ENCODE measurements around the gene TRIM49C.
"Not testable (repeated sequence)": the region's sequence is repeated elsewhere in the genome, so short reads cannot be mapped to it uniquely, and the experiment has no call there.

The TRIM49C gene

DNA sequence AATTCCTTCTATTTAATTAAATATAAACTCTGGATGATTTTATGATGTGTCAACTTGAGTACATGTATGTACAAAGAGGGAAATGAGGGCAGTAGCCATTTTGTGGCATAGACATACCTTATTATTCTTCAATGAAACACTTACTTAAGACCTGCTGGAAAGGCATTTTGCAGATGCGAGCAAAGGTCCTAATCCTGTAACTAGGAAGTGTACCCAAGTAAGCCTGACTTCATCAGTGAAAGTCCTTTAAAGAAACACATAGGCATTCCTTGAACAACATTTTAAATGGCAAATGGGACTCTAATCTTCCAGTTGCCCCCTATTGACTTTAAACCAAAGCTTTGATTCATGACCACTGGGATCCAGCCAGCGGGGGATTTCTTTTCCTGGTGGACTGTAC, at the start of gene TRIM49C:
TSS of gene TRIM49C (plus strand) at position 301 of the 400 bp plus-strand sequence. CDS start 4,106 bp downstream, outside the sequence.
- DNase-seq; in situ Hi-C loops (cut with MboI; ENCODE audit: low pct_unique_long_range_greater_than_20kb, low sequenced_read_pairs): not testable (repeated sequence)

GRCh38 chr11:90024184-90024583, 6.7 kb upstream of the TRIM49C start:
- DNase-seq; in situ Hi-C loops (cut with MboI; ENCODE audit: low pct_unique_long_range_greater_than_20kb, low sequenced_read_pairs): not testable (repeated sequence)

DNA sequence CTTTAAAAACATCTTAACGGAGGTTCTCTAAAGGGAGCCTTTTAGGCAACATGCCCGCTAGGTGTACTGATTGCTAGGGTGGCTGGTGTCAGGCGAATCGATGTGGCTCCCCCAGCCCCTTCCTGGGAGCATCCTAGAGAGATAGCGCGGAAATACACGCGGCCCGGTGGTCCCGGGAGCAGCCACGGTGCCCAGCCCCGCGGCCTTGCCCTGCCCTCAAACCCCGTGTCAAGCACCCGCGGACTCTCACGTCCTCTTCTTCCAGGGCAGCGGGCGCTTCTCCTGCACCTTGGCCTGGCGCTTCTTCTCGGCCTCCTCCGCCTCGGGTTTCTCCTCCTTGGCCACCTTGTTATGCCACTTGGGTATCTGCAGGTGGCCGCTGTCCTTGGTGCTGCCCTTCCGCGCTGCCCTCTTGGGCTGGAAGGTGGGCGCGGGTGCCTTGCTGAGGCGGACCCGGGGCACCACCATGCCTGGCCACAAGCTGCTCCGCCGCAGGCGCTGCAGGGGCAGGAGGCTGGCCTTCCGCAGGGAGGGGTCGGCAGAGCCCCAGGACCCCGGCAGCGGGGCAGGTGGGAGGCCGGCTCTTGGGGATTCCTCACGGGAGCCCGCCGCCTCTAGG, 20.8 kb downstream of the TRIM49C start:
- DNase-seq; in situ Hi-C loops (cut with MboI; ENCODE audit: low pct_unique_long_range_greater_than_20kb, low sequenced_read_pairs): not testable (repeated sequence)

DNA sequence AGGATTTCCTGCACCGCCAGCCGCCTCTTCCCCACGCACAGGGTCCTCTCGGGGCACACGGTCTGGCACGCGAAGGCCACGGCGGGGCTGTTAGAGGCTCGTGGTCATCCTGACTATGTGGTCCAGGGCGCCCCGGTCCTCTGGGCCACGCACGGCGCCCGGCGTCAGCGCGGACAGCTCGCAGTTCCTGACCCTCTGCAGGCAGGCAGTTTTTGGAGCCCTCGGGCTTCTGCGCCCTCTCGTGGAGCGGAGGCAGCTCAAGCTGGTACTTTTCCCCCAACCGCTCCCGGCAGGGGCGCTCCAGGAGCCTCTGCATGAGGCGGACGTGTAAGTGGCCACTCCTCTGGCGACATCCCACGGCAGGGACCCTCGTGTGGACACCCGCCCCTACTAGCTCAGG, 21.4 kb downstream of the TRIM49C start:
- DNase-seq; in situ Hi-C loops (cut with MboI; ENCODE audit: low pct_unique_long_range_greater_than_20kb, low sequenced_read_pairs): not testable (repeated sequence)

DNA sequence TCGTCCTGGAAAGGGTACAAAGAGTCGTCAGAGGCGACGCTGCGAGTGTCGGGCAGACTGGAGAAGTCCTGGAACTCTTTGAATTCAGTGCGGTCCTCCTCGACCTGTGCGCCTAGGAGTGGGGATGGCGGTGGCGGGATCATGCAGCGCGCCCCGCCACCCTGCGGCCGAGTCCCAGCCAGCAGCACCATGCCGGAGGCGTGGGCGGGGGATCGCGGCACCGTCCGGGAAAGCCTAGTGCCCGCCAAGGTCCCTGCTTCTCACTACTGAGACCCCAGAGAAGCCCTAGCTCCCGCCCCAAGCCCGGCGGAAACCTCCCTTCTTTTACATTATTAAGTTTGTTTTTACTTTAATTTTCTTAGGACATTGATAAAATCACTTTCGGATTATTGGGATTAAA, 22.6 kb downstream of the TRIM49C start:
- in situ Hi-C loops (cut with MboI; ENCODE audit: low pct_unique_long_range_greater_than_20kb, low sequenced_read_pairs); DNase-seq: not testable (repeated sequence)

- in situ Hi-C loops (cut with MboI; ENCODE audit: low pct_unique_long_range_greater_than_20kb, low sequenced_read_pairs), result not testable (repeated sequence)
These were observed 54.7 kb downstream of the TRIM49C start, which contains the start of gene UBTFL1 for GRCh38 chr11:90085650-90086049. Gene UBTFL1, plus strand, starts transcription at chr11:90085950. Its CDS starts 0 bp downstream, at chr11:90085950.

GRCh38 chr11:90088731-90089130, 57.8 kb downstream of the TRIM49C start:
- DNase-seq; in situ Hi-C loops (cut with MboI; ENCODE audit: low pct_unique_long_range_greater_than_20kb, low sequenced_read_pairs): not testable (repeated sequence)

More at GRCh38 chr11:90085650-90086049, 54.7 kb downstream of the TRIM49C start, which contains the start of gene UBTFL1:
- DNase-seq, result not testable (repeated sequence)

All from KBM-7 (cell line).